BLaER1 treated with 17β-estradiol and CSF1 and Interleukin-3, amounts not matched to agents 10 nM and 100 nM (cell line): Measurements from ENCODE around the gene RLF.
A peak's percentile ranks its signal among the peaks of the same experiment; 100 is the strongest.
"Not testable (repeated sequence)": the region's sequence is repeated elsewhere in the genome, so short reads cannot be mapped to it uniquely, and the experiment has no call there.

Experiments used
- H3K27ac ChIP-seq, 11 experiments: shearing (Covaris generic); formaldehyde crosslinking; 2 replicates each; pipeline ENCODE4 v1.8.1; 2022
- H3K27me3 ChIP-seq, 11 experiments: shearing (Covaris generic); formaldehyde crosslinking; 2 replicates each; pipeline ENCODE4 v1.8.1; 2022
- H3K36me3 ChIP-seq, 11 experiments: shearing (Covaris generic); formaldehyde crosslinking; 2 replicates each; pipeline ENCODE4 v1.8.1; 2022
- H3K4me1 ChIP-seq, 10 experiments: shearing (Covaris generic); formaldehyde crosslinking; 2 replicates each; pipeline ENCODE4 v1.8.1; 2022
- H3K4me2 ChIP-seq, 11 experiments: shearing (Covaris generic); formaldehyde crosslinking; 2 replicates each; pipeline ENCODE4 v1.8.1; 2022
- H3K4me3 ChIP-seq, 10 experiments: shearing (Covaris generic); formaldehyde crosslinking; 2 replicates each; pipeline ENCODE4 v1.8.1; 2022
- H3K9ac ChIP-seq, 11 experiments: shearing (Covaris generic); formaldehyde crosslinking; 2 replicates each; pipeline ENCODE4 v1.8.1; 2022
- H3K9me3 ChIP-seq, 11 experiments: shearing (Covaris generic); formaldehyde crosslinking; replicated peaks in 1 of 11; 2 replicates each; pipeline ENCODE4 v1.8.1; 2022
- H4K20me1 ChIP-seq, 11 experiments: shearing (Covaris generic); formaldehyde crosslinking; 2 replicates each; pipeline ENCODE4 v1.8.1; 2022
- Cebpa-rat ChIP-seq, 11 experiments: shearing (Covaris generic); IDR thresholded peaks; 2 replicates each; pipeline ENCODE4 v1.8.1; 2022

Gene RLF

DNA sequence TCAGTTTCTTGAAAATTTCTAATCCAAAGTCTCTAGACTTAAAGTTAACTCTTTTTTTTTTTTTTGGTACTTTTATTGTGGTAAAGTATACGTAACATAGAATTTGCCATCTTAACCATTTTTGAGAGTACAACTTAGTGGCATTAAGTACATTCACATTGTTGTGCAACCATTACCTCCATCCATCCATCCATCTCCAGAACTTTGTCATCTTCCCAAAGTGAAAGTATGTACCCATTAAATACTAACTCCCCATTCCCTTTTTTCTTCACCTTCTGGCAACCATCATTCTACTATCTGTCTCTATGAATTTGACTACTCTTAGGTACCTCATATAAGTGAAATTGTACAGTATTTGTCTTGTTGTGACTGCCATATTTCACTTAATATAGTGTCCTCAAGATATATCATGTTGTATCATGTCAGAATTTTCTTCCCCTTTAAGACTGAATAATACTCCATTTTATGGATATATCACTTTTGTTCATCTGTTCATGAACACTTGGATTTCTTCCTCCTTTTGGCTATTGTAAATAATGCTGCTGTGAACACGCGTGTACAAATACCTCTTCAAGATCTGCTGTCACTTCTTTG, 18.4 kb downstream of the RLF start:
- Histone ChIP-seq H3K9ac (no peak overlapping the region), H3K27me3 (no peaks in the 10 kb centered on the region), H3K36me3 (peaks cover 0 to 58% (median 35%) of the 10 kb centered on the region in 11 experiments; a peak in 19 of 22 replicates), H3K4me1 (peaks cover 0 to 48% (median 0%) of the 10 kb centered on the region in 10 experiments; a peak in 6 of 20 replicates), H3K4me2 (peak overlapping the region in 1 of 11 experiments; percentile 27; a peak in 1 of 22 replicates), H3K27ac (no peak overlapping the region), H3K9me3 (peaks cover 0 to 29% (median 19%) of the 10 kb centered on the region in 11 experiments; a peak in 14 of 22 replicates), H4K20me1 (peaks cover 71 to 100% (median 100%) of the 10 kb centered on the region in 11 experiments), H3K4me3 (no peak overlapping the region)
- no peak for TF ChIP-seq Cebpa-rat (IDR thresholded peaks at IDR 0.05)

DNA sequence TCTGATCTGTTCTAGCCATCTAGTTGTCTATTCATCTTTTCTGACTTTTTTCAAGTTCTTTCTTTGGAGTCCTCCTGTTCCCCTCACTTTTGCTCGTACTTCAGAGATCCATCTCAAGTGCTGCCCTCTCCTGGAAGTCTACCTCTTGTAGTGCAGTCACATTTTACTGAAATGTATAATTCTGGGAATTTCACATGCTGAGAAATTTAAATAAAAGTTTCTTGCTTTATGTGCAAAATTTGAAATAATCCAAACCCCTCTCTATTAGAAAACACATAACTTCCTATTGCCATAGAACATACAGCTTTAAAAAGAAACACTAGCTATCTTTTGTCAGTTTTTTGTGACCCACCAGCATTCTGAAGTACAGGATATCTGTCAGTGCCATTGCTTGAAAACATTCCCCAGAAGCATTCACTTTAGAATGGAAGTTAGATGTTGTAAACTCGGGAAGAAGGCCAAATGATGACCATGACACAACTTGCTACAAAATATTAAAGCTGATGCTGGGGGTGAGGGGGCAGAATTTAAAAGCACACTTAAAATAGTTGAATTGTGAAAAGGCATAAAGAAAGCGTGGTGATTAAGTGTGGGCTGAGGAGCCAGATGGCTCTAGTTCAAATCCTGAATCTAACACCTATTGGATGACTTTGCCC, 22.0 kb downstream of the RLF start:
- H4K20me1 ChIP-seq, result peaks cover 79 to 100% (median 97%) of the 10 kb centered on the region in 11 experiments
- H3K9me3 ChIP-seq, result peaks cover 0 to 19% (median 9%) of the 10 kb centered on the region in 11 experiments; a peak in 9 of 22 replicates
- no peak for TF ChIP-seq Cebpa-rat (IDR thresholded peaks at IDR 0.05)
- peaks cover 0 to 36% (median 20%) of the 10 kb centered on the region in 11 experiments; a peak in 15 of 22 replicates for H3K36me3 ChIP-seq
- H3K4me3 ChIP-seq, result no peak overlapping the region
- H3K4me2 ChIP-seq, result peak overlapping the region in 2 of 11 experiments; percentile 5 to 39; a peak in 1 of 22 replicates
- H3K27ac ChIP-seq, result no peak overlapping the region
- H3K27me3 ChIP-seq, result no peaks in the 10 kb centered on the region
- H3K9ac ChIP-seq, result peak overlapping the region in 1 of 11 experiments; percentile 14; a peak in 1 of 22 replicates
- peaks cover 0 to 80% (median 10%) of the 10 kb centered on the region in 10 experiments; a peak in 13 of 20 replicates for H3K4me1 ChIP-seq

DNA sequence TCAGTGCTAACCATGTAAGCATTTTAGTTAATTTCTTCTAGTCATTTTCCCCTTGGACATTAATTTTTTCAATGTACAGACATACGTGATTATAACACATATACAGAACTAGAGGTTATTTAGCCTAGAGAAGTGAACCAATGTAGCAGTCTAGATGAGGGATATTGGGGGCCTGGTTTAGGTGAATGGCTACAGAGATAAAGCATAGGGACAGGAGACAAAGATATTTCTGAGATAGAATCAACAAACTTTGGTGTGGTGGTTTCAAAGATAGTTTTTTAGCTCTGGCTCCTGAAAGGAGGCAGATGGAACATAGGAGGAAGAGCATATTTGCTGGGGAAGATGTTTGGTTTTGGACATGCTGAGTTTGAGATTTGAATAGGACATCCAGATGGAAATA, 23.0 kb downstream of the RLF start:
- Histone ChIP-seq H3K4me1 (peaks cover 0 to 74% (median 10%) of the 10 kb centered on the region in 10 experiments; a peak in 13 of 20 replicates), H3K36me3 (peaks cover 4 to 36% (median 23%) of the 10 kb centered on the region in 11 experiments), H4K20me1 (peaks cover 74 to 100% (median 97%) of the 10 kb centered on the region in 11 experiments), H3K9ac (no peak overlapping the region), H3K27ac (no peak overlapping the region), H3K27me3 (no peaks in the 10 kb centered on the region), H3K4me3 (no peak overlapping the region), H3K4me2 (peak overlapping the region in 2 of 11 experiments; percentile 12 to 21; a peak in 2 of 22 replicates), H3K9me3 (peaks cover 0 to 10% (median 3%) of the 10 kb centered on the region in 11 experiments; a peak in 7 of 22 replicates)
- TF ChIP-seq Cebpa-rat (IDR thresholded peaks at IDR 0.05), result no peak

DNA sequence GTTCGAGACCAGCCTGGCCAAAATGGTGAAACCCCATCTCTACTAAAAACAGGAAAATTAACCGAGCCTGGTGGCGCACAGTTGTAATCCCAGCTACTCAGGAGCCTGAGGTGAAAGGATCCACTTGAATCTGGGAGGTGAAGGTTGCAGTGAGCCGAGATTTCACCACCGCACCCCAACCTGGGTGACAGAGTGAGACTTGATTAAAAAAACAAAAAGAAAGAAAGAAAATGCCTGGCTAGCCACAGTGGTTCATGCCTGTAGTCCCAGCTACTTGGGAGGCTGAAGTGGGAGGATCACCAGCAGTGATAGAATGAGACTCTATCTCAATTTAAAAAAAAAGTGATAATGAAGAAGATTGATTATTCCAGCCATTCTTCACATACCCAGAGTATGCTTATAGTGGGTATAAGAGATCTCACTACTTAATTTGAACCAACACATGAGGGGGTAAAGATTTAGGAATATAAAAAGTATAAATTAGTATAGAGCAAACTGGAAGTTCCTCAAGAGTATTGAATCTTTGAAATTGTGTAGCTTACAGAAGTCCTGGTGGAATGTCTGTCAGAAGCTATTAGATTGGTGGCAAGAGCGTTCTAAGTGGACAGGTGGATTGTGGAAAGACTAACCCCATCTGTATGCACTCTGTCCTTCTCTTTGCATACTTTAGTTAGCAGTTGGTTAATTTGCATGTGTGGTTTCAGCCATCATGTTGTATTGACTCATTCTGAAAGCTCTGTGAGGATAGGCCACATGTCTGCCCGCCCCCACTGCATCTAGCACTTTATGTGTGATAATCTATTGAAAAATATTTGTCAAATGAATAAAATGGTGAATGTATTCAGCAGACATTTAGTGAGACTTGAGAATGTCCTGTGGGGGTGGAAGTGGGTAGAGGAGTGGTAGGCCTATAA, 25.0 kb downstream of the RLF start:
- no peaks in the 10 kb centered on the region for H3K9me3 ChIP-seq
- peak overlapping the region in 1 of 11 experiments; percentile 26; a peak in 1 of 22 replicates for H3K27ac ChIP-seq
- no peak for TF ChIP-seq Cebpa-rat (IDR thresholded peaks at IDR 0.05)
- no peak overlapping the region for H3K4me3 ChIP-seq
- H4K20me1 ChIP-seq, result peaks cover 62 to 100% (median 91%) of the 10 kb centered on the region in 11 experiments
- H3K4me2 ChIP-seq, result peak overlapping the region in 6 of 11 experiments; percentile 1 to 61 (median 30); a peak in 8 of 22 replicates
- H3K27me3 ChIP-seq, result no peaks in the 10 kb centered on the region
- peaks cover 24 to 42% (median 32%) of the 10 kb centered on the region in 11 experiments for H3K36me3 ChIP-seq
- peaks cover 0 to 62% (median 10%) of the 10 kb centered on the region in 10 experiments; a peak in 13 of 20 replicates for H3K4me1 ChIP-seq
- H3K9ac ChIP-seq, result no peak overlapping the region; a peak in 1 of 22 replicates

DNA sequence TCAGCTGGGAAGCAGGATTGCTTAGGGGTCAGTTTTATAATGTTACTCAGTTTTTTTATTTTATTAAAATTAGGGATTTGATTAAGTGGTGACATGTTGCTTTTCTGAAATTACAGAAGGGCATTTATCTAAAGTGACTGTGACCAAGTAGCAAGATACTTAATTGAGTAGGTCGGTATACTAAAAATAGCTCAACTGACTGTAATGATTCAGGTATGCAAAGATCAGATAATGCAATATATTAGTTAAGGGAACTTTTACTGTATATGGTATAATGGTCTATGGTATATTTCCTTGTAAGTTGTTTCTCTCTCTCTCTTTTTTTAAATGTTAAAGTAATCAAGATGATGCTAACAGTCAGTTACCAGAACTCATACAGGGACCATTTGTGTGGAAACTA, 26.2 kb downstream of the RLF start:
- H3K4me3 ChIP-seq, result no peak overlapping the region
- H3K27me3 ChIP-seq, result no peaks in the 10 kb centered on the region
- no peak for TF ChIP-seq Cebpa-rat (IDR thresholded peaks at IDR 0.05)
- H3K27ac ChIP-seq, result no peak overlapping the region
- peaks cover 36 to 51% (median 44%) of the 10 kb centered on the region in 11 experiments for H3K36me3 ChIP-seq
- peaks cover 0 to 54% (median 9%) of the 10 kb centered on the region in 10 experiments; a peak in 13 of 20 replicates for H3K4me1 ChIP-seq
- H3K4me2 ChIP-seq, result peak overlapping the region in 1 of 11 experiments; percentile 61; a peak in 1 of 22 replicates
- no peak overlapping the region for H3K9ac ChIP-seq
- no peaks in the 10 kb centered on the region for H3K9me3 ChIP-seq
- H4K20me1 ChIP-seq, result peaks cover 55 to 100% (median 89%) of the 10 kb centered on the region in 11 experiments

DNA sequence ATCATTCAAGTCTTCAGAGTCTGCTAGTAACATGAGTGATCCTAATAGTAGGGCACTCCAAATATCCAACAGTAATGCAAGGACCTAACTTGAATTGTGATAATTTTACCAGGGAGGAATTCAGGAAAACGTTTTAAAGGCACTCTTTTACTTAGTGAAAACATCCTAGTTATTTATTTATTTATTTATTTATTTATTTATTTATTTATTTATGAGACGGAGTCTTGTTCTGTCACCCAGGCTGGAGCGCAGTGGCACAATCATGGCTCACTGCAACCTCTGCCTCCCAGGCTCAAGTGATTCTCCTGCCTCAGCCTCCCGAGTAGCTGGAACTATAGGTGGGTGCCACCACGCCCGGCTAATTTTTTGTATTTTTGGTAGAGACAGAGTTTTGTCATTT, 33.5 kb downstream of the RLF start:
- H3K9ac ChIP-seq, H3K4me1 ChIP-seq, H3K4me3 ChIP-seq, H3K4me2 ChIP-seq, H3K27ac ChIP-seq, H3K27me3 ChIP-seq, H3K9me3 ChIP-seq: not testable (repeated sequence)
- peaks cover 4 to 100% (median 37%) of the 10 kb centered on the region in 11 experiments; a peak in 17 of 22 replicates for H4K20me1 ChIP-seq
- H3K36me3 ChIP-seq, result peaks cover 85 to 99% (median 88%) of the 10 kb centered on the region in 11 experiments

DNA sequence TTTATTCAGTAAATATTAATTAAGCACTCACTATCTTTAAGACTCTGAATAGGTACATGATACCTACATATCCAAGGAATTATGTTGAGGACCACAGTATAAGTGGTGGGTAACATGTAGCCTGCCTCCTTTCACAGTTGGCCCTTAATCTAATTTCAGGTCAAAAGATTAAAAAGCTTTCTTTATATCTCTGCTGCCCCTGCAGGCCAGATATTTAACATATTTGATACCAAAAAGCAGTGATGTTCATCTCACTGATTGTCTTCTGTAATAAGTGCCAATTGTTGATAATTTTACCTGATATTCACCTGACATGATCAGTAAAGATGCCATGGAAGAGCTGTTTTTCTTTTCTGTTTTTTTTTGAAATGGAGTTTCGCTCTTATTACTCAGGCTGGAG, 36.5 kb downstream of the RLF start:
- Histone ChIP-seq H3K4me3 (no peak overlapping the region), H3K9me3 (no peaks in the 10 kb centered on the region), H4K20me1 (peaks cover 0 to 95% (median 17%) of the 10 kb centered on the region in 11 experiments; a peak in 14 of 22 replicates), H3K4me2 (no peak overlapping the region), H3K27me3 (no peaks in the 10 kb centered on the region), H3K36me3 (peaks cover 74 to 95% (median 83%) of the 10 kb centered on the region in 11 experiments), H3K4me1 (no peaks in the 10 kb centered on the region), H3K9ac (no peak overlapping the region), H3K27ac (no peak overlapping the region)
- no peak for TF ChIP-seq Cebpa-rat (IDR thresholded peaks at IDR 0.05)

DNA sequence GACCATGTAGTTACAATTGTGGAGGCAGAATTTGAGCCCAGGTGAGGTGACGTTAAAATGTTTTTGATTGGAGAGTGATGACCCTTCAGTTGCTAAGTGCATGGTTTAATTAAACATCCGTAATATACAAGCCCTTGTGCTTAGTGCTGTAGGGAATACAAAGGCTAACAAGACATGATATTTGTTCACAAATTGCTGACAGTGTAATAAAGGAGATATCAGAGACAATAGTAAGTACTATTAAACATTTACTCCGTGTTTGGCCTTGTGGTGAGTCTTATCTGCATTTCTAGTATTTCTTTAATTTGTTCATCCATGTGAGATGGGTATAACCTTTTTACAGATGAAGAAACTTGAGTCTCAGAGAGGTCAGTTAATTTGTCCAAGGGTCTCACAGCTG, 37.9 kb downstream of the RLF start:
- Histone ChIP-seq H3K9me3 (no peaks in the 10 kb centered on the region), H3K27me3 (no peaks in the 10 kb centered on the region), H3K4me1 (peaks cover 0 to 2% (median 0%) of the 10 kb centered on the region in 10 experiments; a peak in 1 of 20 replicates), H3K36me3 (peaks cover 82 to 98% (median 93%) of the 10 kb centered on the region in 11 experiments), H3K27ac (no peak overlapping the region), H3K4me2 (no peak overlapping the region), H3K4me3 (no peak overlapping the region), H4K20me1 (peaks cover 0 to 95% (median 17%) of the 10 kb centered on the region in 11 experiments; a peak in 15 of 22 replicates), H3K9ac (no peak overlapping the region)
- no peak for TF ChIP-seq Cebpa-rat (IDR thresholded peaks at IDR 0.05)
